Measurements from ENCODE around the gene ANKDD1B.
"Not testable (repeated sequence)": the region's sequence is repeated elsewhere in the genome, so short reads cannot be mapped to it uniquely, and the experiment has no call there.

Gene ANKDD1B

GRCh38 chr5:75660678-75661465, 49.6 kb downstream of the ANKDD1B start:
- no peak for DNase-seq (ENCODE audit: low spot score)

DNA sequence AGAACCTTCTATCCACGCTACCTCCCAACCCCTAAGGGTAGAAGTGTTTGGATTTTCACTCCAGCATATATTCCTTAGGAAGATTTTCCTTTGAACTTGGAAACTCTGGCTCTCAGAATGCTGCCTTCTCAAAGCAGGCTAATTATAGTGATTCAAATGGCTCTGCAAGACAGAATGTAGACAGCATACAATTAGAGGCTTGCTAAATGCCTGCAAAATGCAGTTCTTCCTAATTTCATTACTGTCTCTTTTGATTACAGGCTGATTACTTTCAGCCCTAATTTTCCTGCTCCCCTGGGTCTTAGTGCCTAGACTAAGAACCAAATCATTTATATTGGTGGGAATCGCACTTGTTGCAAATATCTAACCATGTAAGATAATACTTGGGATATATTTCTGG, 50.8 kb downstream of the ANKDD1B start:
- no peak for DNase-seq (ENCODE audit: low spot score)

DNA sequence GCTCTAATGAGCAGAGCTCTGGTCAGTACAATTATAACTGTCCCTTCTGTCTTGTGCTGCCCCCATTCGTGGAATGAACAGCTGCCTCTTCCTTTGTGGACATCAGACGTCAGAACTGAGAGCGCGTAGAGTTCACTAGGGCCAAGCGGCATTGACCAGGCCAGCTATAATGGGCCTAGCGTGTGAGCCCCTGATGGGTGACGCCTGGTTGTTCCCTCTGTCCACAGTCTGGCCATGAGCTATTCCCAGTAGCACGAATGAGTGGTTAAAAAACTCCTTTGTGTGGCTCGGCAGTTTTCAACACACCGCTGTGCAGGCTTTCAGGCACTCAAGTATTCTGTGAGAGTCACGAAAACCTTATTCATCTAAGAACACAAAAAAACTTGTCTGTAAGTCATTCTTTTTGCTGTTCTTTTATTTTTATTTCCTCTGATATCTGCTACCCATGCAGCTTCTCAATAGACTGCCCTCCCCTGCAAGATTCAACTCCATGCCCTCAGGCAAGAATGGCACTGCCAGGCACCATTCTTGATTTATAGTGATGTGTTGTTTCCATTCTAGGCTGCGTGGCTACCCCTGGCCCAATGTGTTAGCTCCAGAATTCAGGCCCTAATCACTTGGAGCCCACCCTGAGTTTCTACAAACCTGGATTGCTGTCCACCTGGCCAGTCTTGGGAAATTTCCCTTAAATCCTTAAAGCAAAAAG, 52.5 kb downstream of the ANKDD1B start:
- DNase-seq (ENCODE audit: low spot score): no peak

DNA sequence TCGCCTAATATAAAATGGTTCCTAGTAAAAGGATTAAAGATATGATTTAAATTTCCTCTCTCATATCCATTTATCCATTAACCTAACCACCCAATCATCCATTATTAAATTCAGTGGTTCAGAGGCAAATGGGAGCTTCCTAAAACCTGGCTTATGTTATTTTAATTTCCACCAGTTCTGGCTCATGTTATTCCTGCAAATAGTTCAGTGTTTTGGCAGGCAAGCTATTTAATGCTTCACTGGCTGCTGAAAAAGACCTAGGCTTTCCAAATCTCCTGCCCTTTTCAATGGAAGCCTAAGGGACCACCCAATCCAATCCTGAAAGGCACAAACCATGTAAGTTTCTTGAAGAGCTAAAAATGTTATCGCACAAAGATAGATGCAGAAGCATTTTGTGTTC, 53.7 kb downstream of the ANKDD1B start:
- DNase-seq (ENCODE audit: low spot score): no peak

GRCh38 chr5:75666801-75667200, 55.5 kb downstream of the ANKDD1B start:
- DNase-seq (ENCODE audit: low spot score): no peak

- DNase-seq (ENCODE audit: low spot score): no peak
Measured at GRCh38 chr5:75667586-75667985, 56.3 kb downstream of the ANKDD1B start.

- no peak for DNase-seq (ENCODE audit: low spot score)
Measured at GRCh38 chr5:75668445-75668844, 57.2 kb downstream of the ANKDD1B start.

- peak; percentile 32 for DNase-seq (ENCODE audit: low spot score)
Measured at GRCh38 chr5:75668977-75669689, 57.9 kb downstream of the ANKDD1B start.

- no peak for DNase-seq (ENCODE audit: low spot score)
Measured at GRCh38 chr5:75670577-75670976, 59.3 kb downstream of the ANKDD1B start.

GRCh38 chr5:75671506-75671905, 60.3 kb downstream of the ANKDD1B start:
- no peak for DNase-seq (ENCODE audit: low spot score)

DNA sequence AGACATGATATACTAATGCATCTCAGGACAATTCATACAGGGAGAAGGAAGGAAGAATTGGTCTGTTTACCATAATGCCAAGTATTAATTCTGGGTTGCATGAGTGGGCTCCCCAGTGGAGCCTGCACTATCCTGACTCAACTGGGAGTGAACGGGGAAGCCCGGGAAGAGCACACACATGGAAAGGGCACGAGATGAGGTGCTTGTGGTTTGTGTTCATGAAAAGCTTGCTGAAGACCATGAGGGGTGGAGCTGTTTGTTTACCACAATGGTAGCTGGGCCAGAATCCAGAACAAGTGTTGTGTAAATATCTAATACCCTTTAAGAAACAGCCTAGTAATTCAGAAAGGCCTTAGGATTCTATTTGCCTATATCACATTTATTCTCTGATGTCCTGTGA, 61.4 kb downstream of the ANKDD1B start:
- no peak for DNase-seq (ENCODE audit: low spot score)

DNA sequence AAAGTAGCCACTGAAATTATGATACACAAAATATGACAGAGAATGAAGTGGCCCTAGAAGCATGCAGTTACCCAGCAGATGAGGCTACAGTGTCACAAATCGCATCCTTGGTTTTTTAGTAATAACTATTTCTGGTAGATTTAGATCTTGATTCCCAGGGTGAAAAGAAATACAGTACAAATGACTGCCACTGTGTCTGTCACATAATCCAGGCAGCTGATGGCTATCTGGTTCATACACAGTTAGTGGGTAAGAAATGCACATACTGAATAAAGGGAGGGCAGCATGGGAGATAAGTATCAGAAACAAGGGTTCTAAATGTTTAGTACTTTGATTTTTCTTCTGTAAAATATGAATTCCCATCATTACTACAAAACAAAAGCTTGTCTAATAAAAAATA, 64.5 kb downstream of the ANKDD1B start:
- DNase-seq (ENCODE audit: low spot score): no peak

DNA sequence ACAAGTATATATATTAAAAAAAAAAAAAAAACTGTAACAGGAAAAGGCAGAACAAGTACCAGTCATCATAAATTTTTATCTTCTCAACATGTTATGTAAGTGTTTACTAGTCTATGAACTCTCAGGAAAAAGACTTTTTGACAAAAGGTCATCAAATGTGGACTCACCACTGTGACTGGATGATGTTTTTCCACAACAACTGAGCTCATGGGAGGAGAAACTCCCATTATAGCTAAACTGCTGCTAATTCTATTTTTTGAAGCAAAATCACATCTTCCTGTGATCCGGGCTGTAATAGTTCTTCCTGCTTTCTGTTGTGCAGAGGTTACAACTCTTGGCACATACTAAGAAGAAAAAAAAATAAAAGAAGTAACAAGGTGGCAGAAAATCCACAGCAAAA, 66.4 kb downstream of the ANKDD1B start:
- no peak for DNase-seq (ENCODE audit: low spot score)

DNA sequence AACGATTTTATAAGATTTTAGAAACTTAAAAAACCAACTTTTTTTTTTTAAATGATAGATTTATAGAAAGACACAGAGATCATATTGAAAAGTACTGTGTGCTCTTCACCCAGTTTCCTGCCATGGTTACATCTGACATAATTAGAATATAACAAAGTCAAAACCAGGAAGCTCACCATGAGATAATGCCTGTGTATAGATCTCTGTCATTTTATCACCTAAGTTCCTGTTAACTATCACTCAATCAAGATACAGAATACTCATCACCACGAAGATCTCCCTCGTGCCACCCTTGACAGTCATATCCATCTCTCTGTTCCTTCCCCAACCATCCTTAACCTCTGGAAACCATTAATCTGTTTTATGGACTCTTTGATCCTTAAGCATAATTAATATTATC, 66.9 kb downstream of the ANKDD1B start:
- DNase-seq (ENCODE audit: low spot score): no peak

GRCh38 chr5:75681125-75681830, 70.0 kb downstream of the ANKDD1B start:
- DNase-seq (ENCODE audit: low spot score): peak; percentile 17

GRCh38 chr5:75685141-75685540, 73.9 kb downstream of the ANKDD1B start:
- DNase-seq (ENCODE audit: low spot score): no peak

DNA sequence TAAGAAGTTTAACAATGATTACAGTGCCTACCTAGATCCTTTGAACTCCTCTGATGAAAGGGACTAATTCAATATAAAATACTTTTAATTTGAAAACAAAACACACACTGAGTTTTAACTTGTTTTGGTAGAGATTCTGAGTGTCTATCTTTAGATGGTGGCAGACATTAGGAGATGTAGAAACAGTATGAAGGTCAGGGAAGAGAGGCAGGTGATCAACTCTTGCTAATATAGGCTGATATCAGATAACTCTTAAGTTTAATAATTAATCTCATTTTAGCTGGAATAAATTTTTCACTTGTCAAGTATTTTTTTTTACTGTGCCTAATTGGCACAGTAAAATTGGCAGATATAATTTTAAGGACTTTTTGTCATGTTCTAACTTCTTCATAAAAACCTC, 75.2 kb downstream of the ANKDD1B start:
- DNase-seq (ENCODE audit: low spot score): no peak

DNA sequence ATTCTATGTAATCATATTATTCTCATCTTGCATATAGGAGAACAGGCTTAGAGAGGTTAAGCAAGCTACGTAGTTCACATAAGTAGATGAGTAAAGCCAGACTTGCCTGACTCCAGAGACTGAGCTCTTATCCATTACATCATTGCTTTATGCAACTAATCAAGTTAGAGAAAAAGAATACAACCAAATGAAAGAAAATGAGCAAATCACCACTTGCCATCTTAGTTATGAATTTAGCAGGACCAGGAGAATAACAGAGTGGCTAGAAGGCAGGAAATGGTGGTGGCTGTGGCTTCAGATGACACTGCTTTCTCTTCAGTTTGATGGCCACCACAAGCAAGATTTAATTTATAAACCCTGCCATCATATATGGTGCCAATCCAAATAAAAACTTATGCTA, 79.4 kb downstream of the ANKDD1B start:
- DNase-seq (ENCODE audit: low spot score): no peak

- DNase-seq (ENCODE audit: low spot score): no peak
Measured at GRCh38 chr5:75694781-75695180, 83.5 kb downstream of the ANKDD1B start.

GRCh38 chr5:75695472-75696351, 84.5 kb downstream of the ANKDD1B start:
- not testable (repeated sequence) for DNase-seq (ENCODE audit: low spot score)

DNA sequence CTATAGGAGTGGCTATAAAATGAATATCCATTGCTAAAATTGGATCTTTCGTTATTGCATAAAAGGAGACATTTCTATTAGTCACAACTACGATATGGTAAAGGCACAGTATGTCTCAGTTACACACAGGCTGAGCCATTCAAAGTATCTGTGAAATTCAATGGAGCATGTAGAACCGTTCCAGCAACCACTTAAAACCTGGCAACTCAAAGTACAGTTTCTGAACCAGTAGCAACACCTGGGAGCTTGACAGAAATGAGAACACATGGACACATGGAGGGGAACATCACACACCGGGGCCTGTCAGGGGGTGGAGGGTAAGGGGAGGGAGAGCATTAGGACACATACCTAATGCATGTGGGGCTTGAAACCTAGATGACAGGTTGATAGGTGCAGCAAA, 90.6 kb downstream of the ANKDD1B start:
- no peak for DNase-seq (ENCODE audit: low spot score)

Measured in SW480 (cell line).